ENCODE measurements around the gene PERCC1. TPM values are rescaled to one million over a fixed set of nuclear protein-coding genes. Genes with fewer than 3 reads are reported as not detected.

PERCC1 gene
- total and polyA plus RNA-seq, 9 of the 15 experiments (the other 6 are each of a cell fraction or from before 2014, with no cell fraction given), result not detected

DNA sequence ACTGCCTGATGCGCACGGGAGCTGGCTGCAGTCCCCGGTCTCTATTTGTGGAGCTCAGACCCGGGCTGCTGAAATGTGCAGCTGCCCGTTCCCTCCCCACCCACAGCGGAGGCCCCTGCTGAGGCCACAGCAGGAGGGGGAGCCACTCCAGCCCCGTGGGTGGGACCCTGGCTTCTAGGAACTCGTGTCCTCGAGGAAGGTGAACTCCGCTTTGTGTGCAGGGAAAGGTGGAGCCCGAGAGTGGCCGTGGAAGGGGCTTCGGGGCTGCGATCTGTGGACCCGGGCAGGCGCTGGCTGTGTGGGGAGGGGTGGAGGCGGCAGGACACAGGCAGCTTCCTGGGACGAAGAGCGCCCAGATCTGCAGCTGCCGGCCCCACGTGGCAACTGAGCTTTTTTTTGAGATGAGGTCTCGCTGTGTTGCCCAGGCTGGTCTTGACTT is 10.5 kb downstream of the PERCC1 start (continued):
- no peak for TF ChIP-seq RBM34 (IDR thresholded peaks at IDR 0.05; ENCODE audit: borderline replicate concordance, insufficient read depth, low read length)
- no peak for TF ChIP-seq DLX4 (CRISPR knock-in tag; IDR thresholded peaks at IDR 0.05)
- no peak for TF ChIP-seq CXXC5 (CRISPR knock-in tag; IDR thresholded peaks at IDR 0.05)

DNA sequence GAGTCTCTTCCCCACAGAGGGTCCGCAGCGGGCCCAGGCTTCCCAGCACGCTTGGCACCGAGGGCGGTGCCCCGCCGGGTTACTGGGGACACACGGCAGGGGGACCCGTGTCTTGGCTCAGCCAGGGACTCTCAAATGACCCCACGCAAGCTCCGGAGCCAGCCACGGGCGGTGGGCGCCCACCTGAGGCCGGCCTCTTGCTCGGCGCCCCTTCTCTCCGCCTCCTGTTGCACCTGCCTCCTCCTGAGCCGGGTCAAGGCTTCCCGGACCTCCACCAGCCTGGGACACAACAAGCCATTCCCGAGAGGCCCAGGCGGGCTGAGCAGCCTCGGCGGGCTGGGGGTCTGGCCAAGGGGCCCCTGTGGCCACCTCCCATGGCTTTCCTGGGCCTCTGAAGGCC is 11.8 kb downstream of the PERCC1 start:
- intact Hi-C loops (cut with micrococcal nuclease) (no loop called here), in situ Hi-C loops (cut with MboI) (no loop called here)
- H3K4me2 ChIP-seq (ENCODE audit: insufficient read depth, low read length), result no peak overlapping the region
- POLR2A ChIA-PET, result interaction anchor here (0.7 to 2.2 kb wide), 5 partner anchors 10 to 107 kb away, joined by 3 to 9 read pairs (median 3); no protein-coding TSS in a partner anchor
- CTCF ChIA-PET (ENCODE audit: low intra/inter-chr PET ratio), result no interaction called here
- BruUV-seq (replicated peaks), result no TSS peak
- no peak overlapping the region for H3K4me3 ChIP-seq
- H3K79me2 ChIP-seq (ENCODE audit: control insufficient read depth, insufficient read depth, low read length), result no peaks in the 10 kb centered on the region
- H2AFZ ChIP-seq (ENCODE audit: low read depth, low read length), result no peak overlapping the region
- ATAC-seq, result no peak
- 52% methylated on average over 17 of the region's 24 CpGs for WGBS (ENCODE audit: insufficient coverage, low coverage, missing lambda C conversion rate)
- peaks cover 0 to 65% of the 10 kb centered on the region in 2 experiments; a peak in 2 of 5 replicates for H3K4me1 ChIP-seq (replicated peaks in 1 of 2; ENCODE audit: control insufficient read depth in 2 of 2, insufficient read depth in 2 of 2, low read length in 2 of 2)
- no peak overlapping the region for H3K27ac ChIP-seq (ENCODE audit: extremely low read depth, low read depth, low read length)
- no peak overlapping the region for H3K9ac ChIP-seq (ENCODE audit: insufficient read depth in 1 of 2, low read depth in 2 of 2, low read length in 2 of 2)
- peaks cover 19% of the 10 kb centered on the region; the same call in 1 of the 3 replicates for H3K36me3 ChIP-seq (ENCODE audit: control insufficient read depth, insufficient read depth, low read length)
- no peaks in the 10 kb centered on the region for H3K9me3 ChIP-seq (replicated peaks; ENCODE audit: control insufficient read depth, insufficient read depth, low read depth, low read length)
- no peak for FAIRE-seq
- no peaks in the 10 kb centered on the region for H4K20me1 ChIP-seq (replicated peaks; ENCODE audit: control insufficient read depth, insufficient read depth, low read length)
- no peaks in the 10 kb centered on the region for H3K9me1 ChIP-seq (ENCODE audit: control insufficient read depth, insufficient read depth, low read length)
- TF ChIP-seq SRSF1 (IDR thresholded peaks at IDR 0.05; ENCODE audit: low read depth, low read length), result no peak
- TF ChIP-seq ZNF41 (CRISPR knock-in tag; conservative IDR thresholded peaks at IDR 0.05), result no peak
- TF ChIP-seq PHF8 (IDR thresholded peaks at IDR 0.05; ENCODE audit: borderline replicate concordance, low read length), result no peak
- TF ChIP-seq BCL6 (CRISPR knock-in tag; IDR thresholded peaks at IDR 0.05), result no peak
- TF ChIP-seq TSC22D4 (tag; IDR thresholded peaks at IDR 0.05), result no peak
- no peak for TF ChIP-seq NCOA4 (IDR thresholded peaks at IDR 0.05; ENCODE audit: partially characterized antibody)
- TF ChIP-seq, protein P1, sequence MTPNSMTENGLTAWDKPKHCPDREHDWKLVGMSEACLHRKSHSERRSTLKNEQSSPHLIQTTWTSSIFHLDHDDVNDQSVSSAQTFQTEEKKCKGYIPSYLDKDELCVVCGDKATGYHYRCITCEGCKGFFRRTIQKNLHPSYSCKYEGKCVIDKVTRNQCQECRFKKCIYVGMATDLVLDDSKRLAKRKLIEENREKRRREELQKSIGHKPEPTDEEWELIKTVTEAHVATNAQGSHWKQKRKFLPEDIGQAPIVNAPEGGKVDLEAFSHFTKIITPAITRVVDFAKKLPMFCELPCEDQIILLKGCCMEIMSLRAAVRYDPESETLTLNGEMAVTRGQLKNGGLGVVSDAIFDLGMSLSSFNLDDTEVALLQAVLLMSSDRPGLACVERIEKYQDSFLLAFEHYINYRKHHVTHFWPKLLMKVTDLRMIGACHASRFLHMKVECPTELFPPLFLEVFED (CRISPR knock-in tag; conservative IDR thresholded peaks at IDR 0.05), result no peak
- TF ChIP-seq MCM7 (IDR thresholded peaks at IDR 0.05), result no peak
- no peak for TF ChIP-seq RFX7 (CRISPR knock-in tag; IDR thresholded peaks at IDR 0.05)
- TF ChIP-seq, protein P2, sequence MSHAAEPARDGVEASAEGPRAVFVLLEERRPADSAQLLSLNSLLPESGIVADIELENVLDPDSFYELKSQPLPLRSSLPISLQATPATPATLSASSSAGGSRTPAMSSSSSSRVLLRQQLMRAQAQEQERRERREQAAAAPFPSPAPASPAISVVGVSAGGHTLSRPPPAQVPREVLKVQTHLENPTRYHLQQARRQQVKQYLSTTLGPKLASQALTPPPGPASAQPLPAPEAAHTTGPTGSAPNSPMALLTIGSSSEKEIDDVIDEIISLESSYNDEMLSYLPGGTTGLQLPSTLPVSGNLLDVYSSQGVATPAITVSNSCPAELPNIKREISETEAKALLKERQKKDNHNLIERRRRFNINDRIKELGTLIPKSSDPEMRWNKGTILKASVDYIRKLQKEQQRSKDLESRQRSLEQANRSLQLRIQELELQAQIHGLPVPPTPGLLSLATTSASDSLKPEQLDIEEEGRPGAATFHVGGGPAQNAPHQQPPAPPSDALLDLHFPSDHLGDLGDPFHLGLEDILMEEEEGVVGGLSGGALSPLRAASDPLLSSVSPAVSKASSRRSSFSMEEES (CRISPR knock-in tag; IDR thresholded peaks at IDR 0.05), result no peak
- no peaks in the 10 kb centered on the region for H3K27me3 ChIP-seq (ENCODE audit: control insufficient read depth in 2 of 2, insufficient read depth in 2 of 2, low read length in 2 of 2)
- no peak for DNase-seq (ENCODE audit: extremely low read depth in 1 of 4, low spot score in 3 of 4)

Data from K562 (cell line).